Calu3 (cell line): Measurements from ENCODE around the gene TM6SF1. TPM values are rescaled to one million over a fixed set of nuclear protein-coding genes. Genes with fewer than 3 reads are reported as not detected.

Experiments
- BruUV-seq: library from RNA; stranded (reverse); fragments of 400-500 nt; replicated peaks from 2 replicates; lab custom pipeline; 2021; lab: Mats Ljungman, UMichigan
- CTCF ChIA-PET: fragments of 300-600 bp; sonication (Branson Sonifier 250); formaldehyde crosslinking; loops from one replicate; lab custom pipeline; 2022; ENCODE audit warnings: antibody characterized with exemption; lab: Charles Lee
- DNase-seq: peaks from one replicate; pipeline ENCODE4 v3.0.0; 2022
- H3K27ac Mint-ChIP-seq: one replicate; pipeline ENCODE4 v1.8.0; 2022; ENCODE audit warnings: mixed read lengths; ENCODE audit not compliant: unreplicated experiment
- H3K27me3 Mint-ChIP-seq: one replicate; pipeline ENCODE4 v1.8.0; 2022; ENCODE audit warnings: mixed read lengths; ENCODE audit not compliant: unreplicated experiment
- H3K36me3 Mint-ChIP-seq: one replicate; pipeline ENCODE4 v1.8.0; 2022; ENCODE audit warnings: mild to moderate bottlenecking, moderate library complexity, mixed read lengths; ENCODE audit not compliant: insufficient read depth, unreplicated experiment
- H3K4me1 Mint-ChIP-seq: one replicate; pipeline ENCODE4 v1.8.0; 2022; ENCODE audit warnings: mild to moderate bottlenecking, low read depth, mixed read lengths; ENCODE audit not compliant: unreplicated experiment
- H3K4me3 Mint-ChIP-seq: one replicate; pipeline ENCODE4 v1.8.0; 2022; ENCODE audit warnings: mild to moderate bottlenecking, low read depth, moderate library complexity, mixed read lengths; ENCODE audit not compliant: unreplicated experiment
- H3K9me3 Mint-ChIP-seq: one replicate; pipeline ENCODE4 v1.8.0; 2022; ENCODE audit warnings: low read depth, mixed read lengths; ENCODE audit not compliant: unreplicated experiment
- CTCF ChIP-seq: fragments of 200-600 bp; IDR thresholded peaks from one replicate; pipeline ENCODE4 v1.8.0; 2022; ENCODE audit warnings: antibody characterized with exemption; ENCODE audit not compliant: unreplicated experiment
- intact Hi-C: fragments of 100-400 bp; cut with micrococcal nuclease; formaldehyde crosslinking; loops from one replicate; pipeline ENCODE4 v1.10.0; 2022; ENCODE audit not compliant: unreplicated experiment
- total RNA-seq: library from RNA; stranded (reverse); gene quantifications from 2 replicates; pipeline ENCODE4 v1.2.3, GENCODE V29; 2022

Gene TM6SF1
- total RNA-seq, 1 experiment from 2014 or later: not detected

DNA sequence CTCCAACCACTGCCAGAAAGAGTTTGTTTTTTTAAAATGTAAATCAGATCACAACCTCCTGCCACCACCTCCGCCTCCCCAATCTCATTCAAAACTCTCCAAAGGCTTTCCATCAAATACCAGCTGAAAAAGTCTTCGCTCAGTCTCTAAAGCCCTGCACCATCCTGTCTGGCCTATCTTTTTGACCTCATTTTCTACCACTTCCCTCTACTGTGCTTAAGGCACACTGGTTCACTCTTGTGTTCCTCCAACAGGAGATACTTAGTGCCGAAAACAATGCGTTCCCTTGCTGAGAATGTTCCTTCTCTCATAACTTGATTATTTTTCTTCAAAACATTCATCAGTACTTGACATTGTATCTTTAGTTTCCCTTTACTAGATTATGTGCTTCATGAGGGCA is 43.9 kb upstream of the TM6SF1 start:
- intact Hi-C loops: no loop called here
- DNase-seq: no peak
- CTCF ChIA-PET: no interaction called here
- H3K27ac Mint-ChIP-seq: no peak overlapping the region
- no peaks in the 10 kb centered on the region for H3K27me3 Mint-ChIP-seq
- no TSS peak for BruUV-seq
- H3K4me1 Mint-ChIP-seq: no peaks in the 10 kb centered on the region
- no peaks in the 10 kb centered on the region for H3K9me3 Mint-ChIP-seq
- H3K36me3 Mint-ChIP-seq: peaks cover 36% of the 10 kb centered on the region
- H3K4me3 Mint-ChIP-seq: no peak overlapping the region
- no peak for TF ChIP-seq CTCF

- no peak for TF ChIP-seq CTCF
- Mint-ChIP-seq H3K4me1 (no peaks in the 10 kb centered on the region), H3K27me3 (no peaks in the 10 kb centered on the region), H3K36me3 (peaks cover 36% of the 10 kb centered on the region), H3K27ac (peak overlapping the region; percentile 57), H3K4me3 (peak overlapping the region; percentile 66), H3K9me3 (no peaks in the 10 kb centered on the region)
- no TSS peak for BruUV-seq
- DNase-seq: no peak
- intact Hi-C loops: loop anchor here (5.0 kb wide), 3 partner anchors 53 to 142 kb away; partner anchors contain the start of genes C15orf40 and HDGFL3
- CTCF ChIA-PET: no interaction called here
These were observed 42.6 kb upstream of the TM6SF1 start for GRCh38 chr15:83064859-83065258.

GRCh38 chr15:83065431-83065830 is 42.0 kb upstream of the TM6SF1 start:
- BruUV-seq: no TSS peak
- intact Hi-C loops: loop anchor here (5.0 kb wide), 3 partner anchors 53 to 142 kb away; partner anchors contain the start of genes C15orf40 and HDGFL3
- H3K4me3 Mint-ChIP-seq: peak overlapping the region; percentile 66
- DNase-seq: no peak
- H3K27ac Mint-ChIP-seq: peak overlapping the region; percentile 57
- peaks cover 36% of the 10 kb centered on the region for H3K36me3 Mint-ChIP-seq
- H3K4me1 Mint-ChIP-seq: no peaks in the 10 kb centered on the region
- no peak for TF ChIP-seq CTCF
- CTCF ChIA-PET: no interaction called here
- no peaks in the 10 kb centered on the region for H3K9me3 Mint-ChIP-seq
- H3K27me3 Mint-ChIP-seq: no peaks in the 10 kb centered on the region

DNA sequence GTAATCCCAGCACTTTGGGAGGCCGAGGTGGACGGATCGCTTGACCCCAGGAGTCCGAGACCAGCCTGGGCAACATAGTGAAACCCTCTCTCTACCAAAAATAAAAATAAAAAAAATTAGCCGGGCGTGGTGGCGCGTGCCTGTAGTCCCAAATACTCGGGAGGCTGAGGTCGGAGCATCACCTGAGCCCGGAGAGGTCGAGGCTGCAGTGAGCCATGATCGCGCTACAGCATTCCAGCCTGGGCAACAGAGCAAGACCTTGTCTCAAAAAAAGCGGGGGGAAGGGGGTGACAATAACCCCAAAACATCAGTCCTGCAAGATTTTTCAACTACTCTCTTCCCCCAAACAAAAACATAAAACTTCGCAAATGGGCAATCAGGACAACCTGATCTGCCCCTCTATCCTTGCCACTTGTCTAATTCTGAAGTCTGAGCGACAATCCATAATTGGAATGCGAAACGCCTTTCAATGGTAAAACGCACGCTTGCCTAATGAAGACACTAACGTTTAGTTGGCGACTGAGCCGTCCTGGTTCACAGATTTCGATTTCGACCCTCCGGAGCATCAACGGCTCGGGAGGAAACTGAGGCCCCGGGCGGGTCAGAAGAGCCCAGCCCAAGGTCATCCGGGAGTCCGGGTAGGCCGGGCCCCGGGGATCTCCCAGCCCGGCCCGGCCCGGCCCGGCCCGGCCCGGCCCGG is 41.3 kb upstream of the TM6SF1 start:
- no peak for DNase-seq
- no peaks in the 10 kb centered on the region for H3K27me3 Mint-ChIP-seq
- intact Hi-C loops: loop anchor here (5.0 kb wide), 3 partner anchors 54 to 141 kb away; partner anchors contain the start of genes C15orf40 and HDGFL3

More for the DNA sequence above, 41.3 kb upstream of the TM6SF1 start:
- H3K36me3 Mint-ChIP-seq: peaks cover 36% of the 10 kb centered on the region
- CTCF ChIA-PET: interaction anchor here (0.6 to 1.2 kb wide), 4 partner anchors 14 to 145 kb away, joined by 3 to 8 read pairs (median 4); partner anchors contain the start of gene C15orf40
- peak overlapping the region; percentile 66 for H3K4me3 Mint-ChIP-seq
- H3K9me3 Mint-ChIP-seq: no peaks in the 10 kb centered on the region
- BruUV-seq: no TSS peak
- no peaks in the 10 kb centered on the region for H3K4me1 Mint-ChIP-seq
- no peak for TF ChIP-seq CTCF
- H3K27ac Mint-ChIP-seq: peak overlapping the region; percentile 57
